WTC11 (cell line): Measurements from ENCODE around the gene SOX15. TPM values are rescaled to one million over a fixed set of nuclear protein-coding genes. Genes with fewer than 3 reads are reported as not detected.

Experiments
- ATF1 ChIP-seq: sonication (generic); formaldehyde crosslinking; IDR thresholded peaks from 2 replicates; pipeline ENCODE4 v1.8.1; 2023; ENCODE audit warnings: mild to moderate bottlenecking, moderate library complexity, missing genetic modification reagents
- CREB1 ChIP-seq: sonication (generic); formaldehyde crosslinking; IDR thresholded peaks from 2 replicates; pipeline ENCODE4 v1.8.0; 2023; ENCODE audit warnings: mild to moderate bottlenecking, missing genetic modification reagents
- CREM ChIP-seq: sonication (generic); formaldehyde crosslinking; IDR thresholded peaks from 2 replicates; pipeline ENCODE4 v1.8.1; 2022; ENCODE audit warnings: mild to moderate bottlenecking, missing genetic modification reagents, moderate library complexity
- EMX1 ChIP-seq: fragments of 250-450 bp; sonication (Bioruptor Pico); IDR thresholded peaks from 2 replicates; pipeline ENCODE4 v1.8.0; 2021; ENCODE audit warnings: mild to moderate bottlenecking
- FOXJ3 ChIP-seq: sonication (generic); formaldehyde crosslinking; IDR thresholded peaks from 2 replicates; pipeline ENCODE4 v1.9.0; 2021; ENCODE audit warnings: missing genetic modification reagents, mild to moderate bottlenecking, borderline replicate concordance
- JAZF1 ChIP-seq: fragments of 250-450 bp; sonication (Bioruptor Pico); IDR thresholded peaks from 2 replicates; pipeline ENCODE4 v1.9.0; 2021; ENCODE audit warnings: moderate library complexity, mild to moderate bottlenecking, inconsistent platforms
- JUN ChIP-seq: sonication (generic); formaldehyde crosslinking; IDR thresholded peaks from 2 replicates; pipeline ENCODE4 v1.8.0; 2023; ENCODE audit warnings: mild to moderate bottlenecking, missing genetic modification reagents
- RELA ChIP-seq: sonication (generic); formaldehyde crosslinking; IDR thresholded peaks from 2 replicates; pipeline ENCODE4 v1.8.1; 2022; ENCODE audit warnings: missing genetic modification reagents, mild to moderate bottlenecking, borderline replicate concordance
- SMAD3 ChIP-seq: sonication (generic); formaldehyde crosslinking; IDR thresholded peaks from 2 replicates; pipeline ENCODE4 v1.8.0; 2022; ENCODE audit warnings: missing genetic modification reagents, mild to moderate bottlenecking, borderline replicate concordance
- ZNF121 ChIP-seq: sonication (generic); formaldehyde crosslinking; IDR thresholded peaks from 2 replicates; pipeline ENCODE4 v1.8.0; 2023; ENCODE audit warnings: missing genetic modification reagents
- ZNF317 ChIP-seq: sonication (generic); formaldehyde crosslinking; IDR thresholded peaks from 2 replicates; pipeline ENCODE4 v1.8.1; 2023; ENCODE audit warnings: low read depth, mild to moderate bottlenecking, moderate library complexity, missing genetic modification reagents, borderline replicate concordance
- total RNA-seq: library from RNA; stranded (reverse); gene quantifications from 3 replicates; pipeline ENCODE4 v1.2.3, GENCODE V29; 2021
- TF ChIP-seq, protein P1 (sequence below): sonication (generic); formaldehyde crosslinking; IDR thresholded peaks from 2 replicates; pipeline ENCODE4 v1.8.1; 2023; ENCODE audit warnings: mild to moderate bottlenecking, missing genetic modification reagents, borderline replicate concordance
- TF ChIP-seq, protein P2 (sequence below): fragments of 250-450 bp; sonication (Bioruptor Pico); IDR thresholded peaks from 2 replicates; pipeline ENCODE4 v1.9.0; 2021; ENCODE audit warnings: mild to moderate bottlenecking
- TF ChIP-seq, protein P3 (sequence below): sonication (generic); formaldehyde crosslinking; IDR thresholded peaks from 2 replicates; pipeline ENCODE4 v1.8.0; 2022; ENCODE audit warnings: mild to moderate bottlenecking, missing genetic modification reagents
- TF ChIP-seq, protein P4 (sequence below): fragments of 250-450 bp; sonication (Bioruptor Pico); IDR thresholded peaks from 2 replicates; pipeline ENCODE4 v1.8.0; 2021; ENCODE audit warnings: mild to moderate bottlenecking
- TF ChIP-seq, protein P5 (sequence below): fragments of 250-450 bp; sonication (Bioruptor Pico); conservative IDR thresholded peaks from 2 replicates; pipeline ENCODE4 v1.9.0; 2021; ENCODE audit warnings: mild to moderate bottlenecking
- TF ChIP-seq, protein P6 (sequence below): sonication (generic); formaldehyde crosslinking; IDR thresholded peaks from 2 replicates; pipeline ENCODE4 v1.8.1; 2023; ENCODE audit warnings: mild to moderate bottlenecking, moderate library complexity, missing genetic modification reagents
- TF ChIP-seq, protein P7 (sequence below): sonication (generic); formaldehyde crosslinking; IDR thresholded peaks from 2 replicates; pipeline ENCODE4 v1.8.0; 2022; ENCODE audit warnings: mild to moderate bottlenecking, missing genetic modification reagents
- TF ChIP-seq, protein P8 (sequence below): sonication (generic); formaldehyde crosslinking; IDR thresholded peaks from 2 replicates; pipeline ENCODE4 v1.8.1; 2023; ENCODE audit warnings: mild to moderate bottlenecking, missing genetic modification reagents
- TF ChIP-seq, protein P9 (sequence below): sonication (generic); formaldehyde crosslinking; IDR thresholded peaks from 2 replicates; pipeline ENCODE4 v1.8.1; 2023; ENCODE audit warnings: mild to moderate bottlenecking, missing genetic modification reagents, moderate library complexity
- TF ChIP-seq, protein P10 (sequence below): fragments of 250-450 bp; sonication (Bioruptor Pico); IDR thresholded peaks from 2 replicates; pipeline ENCODE4 v1.9.0; 2021; ENCODE audit warnings: moderate library complexity, mild to moderate bottlenecking, inconsistent platforms, borderline replicate concordance

SOX15 gene
- total RNA-seq, 1 experiment from 2014 or later = 19.9 TPM

DNA sequence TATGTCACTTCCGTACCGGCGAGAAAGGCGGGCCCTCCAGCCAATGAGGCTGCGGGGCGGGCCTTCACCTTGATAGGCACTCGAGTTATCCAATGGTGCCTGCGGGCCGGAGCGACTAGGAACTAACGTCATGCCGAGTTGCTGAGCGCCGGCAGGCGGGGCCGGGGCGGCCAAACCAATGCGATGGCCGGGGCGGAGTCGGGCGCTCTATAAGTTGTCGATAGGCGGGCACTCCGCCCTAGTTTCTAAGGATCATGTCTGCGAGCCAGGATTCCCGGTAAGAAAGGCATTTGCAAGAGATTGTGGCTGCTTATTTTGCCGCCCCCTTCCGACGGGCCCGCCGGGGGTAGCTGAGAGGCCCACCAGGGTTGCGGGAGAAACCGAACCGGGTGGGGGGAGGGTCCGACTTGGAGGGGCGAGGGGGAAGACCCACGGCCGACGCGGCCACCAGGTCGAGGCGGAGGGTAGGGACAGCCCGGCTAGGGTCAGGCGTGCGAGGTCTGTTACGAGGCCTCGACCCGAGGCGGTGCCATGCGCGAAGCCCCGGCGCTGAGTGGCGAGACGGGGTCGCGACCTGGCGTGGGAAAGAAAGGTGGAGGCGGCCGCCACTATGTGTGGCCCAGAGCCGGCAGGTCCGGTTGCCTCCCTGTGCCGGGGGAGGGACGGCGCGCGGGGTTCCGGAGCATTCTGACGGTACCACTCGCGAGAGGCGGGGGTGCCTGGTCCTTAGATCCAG, 17.1 kb downstream of the SOX15 start (continued):
- TF ChIP-seq, protein P1, sequence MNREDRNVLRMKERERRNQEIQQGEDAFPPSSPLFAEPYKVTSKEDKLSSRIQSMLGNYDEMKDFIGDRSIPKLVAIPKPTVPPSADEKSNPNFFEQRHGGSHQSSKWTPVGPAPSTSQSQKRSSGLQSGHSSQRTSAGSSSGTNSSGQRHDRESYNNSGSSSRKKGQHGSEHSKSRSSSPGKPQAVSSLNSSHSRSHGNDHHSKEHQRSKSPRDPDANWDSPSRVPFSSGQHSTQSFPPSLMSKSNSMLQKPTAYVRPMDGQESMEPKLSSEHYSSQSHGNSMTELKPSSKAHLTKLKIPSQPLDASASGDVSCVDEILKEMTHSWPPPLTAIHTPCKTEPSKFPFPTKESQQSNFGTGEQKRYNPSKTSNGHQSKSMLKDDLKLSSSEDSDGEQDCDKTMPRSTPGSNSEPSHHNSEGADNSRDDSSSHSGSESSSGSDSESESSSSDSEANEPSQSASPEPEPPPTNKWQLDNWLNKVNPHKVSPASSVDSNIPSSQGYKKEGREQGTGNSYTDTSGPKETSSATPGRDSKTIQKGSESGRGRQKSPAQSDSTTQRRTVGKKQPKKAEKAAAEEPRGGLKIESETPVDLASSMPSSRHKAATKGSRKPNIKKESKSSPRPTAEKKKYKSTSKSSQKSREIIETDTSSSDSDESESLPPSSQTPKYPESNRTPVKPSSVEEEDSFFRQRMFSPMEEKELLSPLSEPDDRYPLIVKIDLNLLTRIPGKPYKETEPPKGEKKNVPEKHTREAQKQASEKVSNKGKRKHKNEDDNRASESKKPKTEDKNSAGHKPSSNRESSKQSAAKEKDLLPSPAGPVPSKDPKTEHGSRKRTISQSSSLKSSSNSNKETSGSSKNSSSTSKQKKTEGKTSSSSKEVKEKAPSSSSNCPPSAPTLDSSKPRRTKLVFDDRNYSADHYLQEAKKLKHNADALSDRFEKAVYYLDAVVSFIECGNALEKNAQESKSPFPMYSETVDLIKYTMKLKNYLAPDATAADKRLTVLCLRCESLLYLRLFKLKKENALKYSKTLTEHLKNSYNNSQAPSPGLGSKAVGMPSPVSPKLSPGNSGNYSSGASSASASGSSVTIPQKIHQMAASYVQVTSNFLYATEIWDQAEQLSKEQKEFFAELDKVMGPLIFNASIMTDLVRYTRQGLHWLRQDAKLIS = 0 out of 2 replicates have a peak, but pooled peaks have one; percentile 85
- TF ChIP-seq, protein P2, sequence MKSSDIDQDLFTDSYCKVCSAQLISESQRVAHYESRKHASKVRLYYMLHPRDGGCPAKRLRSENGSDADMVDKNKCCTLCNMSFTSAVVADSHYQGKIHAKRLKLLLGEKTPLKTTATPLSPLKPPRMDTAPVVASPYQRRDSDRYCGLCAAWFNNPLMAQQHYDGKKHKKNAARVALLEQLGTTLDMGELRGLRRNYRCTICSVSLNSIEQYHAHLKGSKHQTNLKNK (CRISPR knock-in tag) = peak; percentile 33; the same call in 1 of the 2 replicates
- TF ChIP-seq, protein P3, sequence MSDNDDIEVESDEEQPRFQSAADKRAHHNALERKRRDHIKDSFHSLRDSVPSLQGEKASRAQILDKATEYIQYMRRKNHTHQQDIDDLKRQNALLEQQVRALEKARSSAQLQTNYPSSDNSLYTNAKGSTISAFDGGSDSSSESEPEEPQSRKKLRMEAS = no peak; the same call in 1 of the 2 replicates
- TF ChIP-seq, protein P4, sequence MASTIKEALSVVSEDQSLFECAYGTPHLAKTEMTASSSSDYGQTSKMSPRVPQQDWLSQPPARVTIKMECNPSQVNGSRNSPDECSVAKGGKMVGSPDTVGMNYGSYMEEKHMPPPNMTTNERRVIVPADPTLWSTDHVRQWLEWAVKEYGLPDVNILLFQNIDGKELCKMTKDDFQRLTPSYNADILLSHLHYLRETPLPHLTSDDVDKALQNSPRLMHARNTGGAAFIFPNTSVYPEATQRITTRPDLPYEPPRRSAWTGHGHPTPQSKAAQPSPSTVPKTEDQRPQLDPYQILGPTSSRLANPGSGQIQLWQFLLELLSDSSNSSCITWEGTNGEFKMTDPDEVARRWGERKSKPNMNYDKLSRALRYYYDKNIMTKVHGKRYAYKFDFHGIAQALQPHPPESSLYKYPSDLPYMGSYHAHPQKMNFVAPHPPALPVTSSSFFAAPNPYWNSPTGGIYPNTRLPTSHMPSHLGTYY (CRISPR knock-in tag) = peak; percentile 91
- TF ChIP-seq ATF1 (CRISPR knock-in tag) (no peak), EMX1 (CRISPR knock-in tag) (peak; percentile 96), CREM (CRISPR knock-in tag) (peak; percentile 95), FOXJ3 (CRISPR knock-in tag) (0 out of 2 replicates have a peak, but pooled peaks have one; percentile 41), ZNF121 (CRISPR knock-in tag) (no peak), JAZF1 (CRISPR knock-in tag) (no peak), CREB1 (CRISPR knock-in tag) (no peak; the same call in 1 of the 2 replicates), JUN (CRISPR knock-in tag) (peak; percentile 56; the same call in 1 of the 2 replicates), RELA (CRISPR knock-in tag) (no peak), SMAD3 (peak; percentile 9; the same call in 1 of the 2 replicates), ZNF317 (no peak)
- TF ChIP-seq, protein P5, sequence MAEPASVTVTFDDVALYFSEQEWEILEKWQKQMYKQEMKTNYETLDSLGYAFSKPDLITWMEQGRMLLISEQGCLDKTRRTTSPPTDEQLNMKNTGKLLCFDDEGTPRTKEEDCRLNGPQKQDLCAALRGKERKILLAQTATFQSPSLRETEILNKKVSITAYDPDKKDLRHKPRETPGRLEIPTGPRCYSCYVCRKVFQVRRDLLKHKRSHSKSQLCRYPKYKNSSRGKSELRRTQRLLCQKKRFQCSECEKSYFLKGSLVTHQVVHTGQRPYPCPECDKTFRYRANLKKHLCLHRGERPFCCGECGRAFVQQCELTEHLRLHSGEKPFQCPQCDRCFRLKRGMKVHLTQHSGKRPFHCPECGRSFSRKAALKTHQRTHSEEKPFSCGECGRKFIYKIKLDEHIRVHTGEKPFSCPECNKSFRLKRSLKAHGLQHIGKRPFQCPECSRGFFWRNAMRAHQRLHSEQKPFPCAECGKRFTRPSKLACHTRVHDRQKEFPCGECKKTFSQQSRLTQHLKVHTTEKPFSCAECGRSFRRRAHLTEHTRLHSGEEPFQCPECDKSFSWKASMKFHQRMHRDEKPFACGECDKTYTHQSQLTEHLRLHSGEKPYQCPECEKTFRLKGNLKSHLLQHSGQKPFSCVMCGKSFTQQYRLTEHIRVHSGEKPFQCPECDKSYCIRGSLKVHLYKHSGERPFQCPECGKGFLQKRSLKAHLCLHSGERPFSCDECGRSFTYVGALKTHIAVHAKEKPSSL = peak; percentile 86; the same call in 1 of the 2 replicates
- TF ChIP-seq, protein P6, sequence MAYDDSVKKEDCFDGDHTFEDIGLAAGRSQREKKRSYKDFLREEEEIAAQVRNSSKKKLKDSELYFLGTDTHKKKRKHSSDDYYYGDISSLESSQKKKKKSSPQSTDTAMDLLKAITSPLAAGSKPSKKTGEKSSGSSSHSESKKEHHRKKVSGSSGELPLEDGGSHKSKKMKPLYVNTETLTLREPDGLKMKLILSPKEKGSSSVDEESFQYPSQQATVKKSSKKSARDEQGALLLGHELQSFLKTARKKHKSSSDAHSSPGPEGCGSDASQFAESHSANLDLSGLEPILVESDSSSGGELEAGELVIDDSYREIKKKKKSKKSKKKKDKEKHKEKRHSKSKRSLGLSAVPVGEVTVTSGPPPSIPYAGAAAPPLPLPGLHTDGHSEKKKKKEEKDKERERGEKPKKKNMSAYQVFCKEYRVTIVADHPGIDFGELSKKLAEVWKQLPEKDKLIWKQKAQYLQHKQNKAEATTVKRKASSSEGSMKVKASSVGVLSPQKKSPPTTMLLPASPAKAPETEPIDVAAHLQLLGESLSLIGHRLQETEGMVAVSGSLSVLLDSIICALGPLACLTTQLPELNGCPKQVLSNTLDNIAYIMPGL (CRISPR knock-in tag) = peak; percentile 59
- TF ChIP-seq, protein P7, sequence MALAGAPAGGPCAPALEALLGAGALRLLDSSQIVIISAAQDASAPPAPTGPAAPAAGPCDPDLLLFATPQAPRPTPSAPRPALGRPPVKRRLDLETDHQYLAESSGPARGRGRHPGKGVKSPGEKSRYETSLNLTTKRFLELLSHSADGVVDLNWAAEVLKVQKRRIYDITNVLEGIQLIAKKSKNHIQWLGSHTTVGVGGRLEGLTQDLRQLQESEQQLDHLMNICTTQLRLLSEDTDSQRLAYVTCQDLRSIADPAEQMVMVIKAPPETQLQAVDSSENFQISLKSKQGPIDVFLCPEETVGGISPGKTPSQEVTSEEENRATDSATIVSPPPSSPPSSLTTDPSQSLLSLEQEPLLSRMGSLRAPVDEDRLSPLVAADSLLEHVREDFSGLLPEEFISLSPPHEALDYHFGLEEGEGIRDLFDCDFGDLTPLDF (CRISPR knock-in tag) = peak; percentile 74
- TF ChIP-seq, protein P8, sequence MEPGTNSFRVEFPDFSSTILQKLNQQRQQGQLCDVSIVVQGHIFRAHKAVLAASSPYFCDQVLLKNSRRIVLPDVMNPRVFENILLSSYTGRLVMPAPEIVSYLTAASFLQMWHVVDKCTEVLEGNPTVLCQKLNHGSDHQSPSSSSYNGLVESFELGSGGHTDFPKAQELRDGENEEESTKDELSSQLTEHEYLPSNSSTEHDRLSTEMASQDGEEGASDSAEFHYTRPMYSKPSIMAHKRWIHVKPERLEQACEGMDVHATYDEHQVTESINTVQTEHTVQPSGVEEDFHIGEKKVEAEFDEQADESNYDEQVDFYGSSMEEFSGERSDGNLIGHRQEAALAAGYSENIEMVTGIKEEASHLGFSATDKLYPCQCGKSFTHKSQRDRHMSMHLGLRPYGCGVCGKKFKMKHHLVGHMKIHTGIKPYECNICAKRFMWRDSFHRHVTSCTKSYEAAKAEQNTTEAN (CRISPR knock-in tag) = peak; percentile 57; the same call in 1 of the 2 replicates
- TF ChIP-seq, protein P9, sequence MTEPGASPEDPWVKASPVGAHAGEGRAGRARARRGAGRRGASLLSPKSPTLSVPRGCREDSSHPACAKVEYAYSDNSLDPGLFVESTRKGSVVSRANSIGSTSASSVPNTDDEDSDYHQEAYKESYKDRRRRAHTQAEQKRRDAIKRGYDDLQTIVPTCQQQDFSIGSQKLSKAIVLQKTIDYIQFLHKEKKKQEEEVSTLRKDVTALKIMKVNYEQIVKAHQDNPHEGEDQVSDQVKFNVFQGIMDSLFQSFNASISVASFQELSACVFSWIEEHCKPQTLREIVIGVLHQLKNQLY (CRISPR knock-in tag) = peak; percentile 62; the same call in 1 of the 2 replicates
- TF ChIP-seq, protein P10, sequence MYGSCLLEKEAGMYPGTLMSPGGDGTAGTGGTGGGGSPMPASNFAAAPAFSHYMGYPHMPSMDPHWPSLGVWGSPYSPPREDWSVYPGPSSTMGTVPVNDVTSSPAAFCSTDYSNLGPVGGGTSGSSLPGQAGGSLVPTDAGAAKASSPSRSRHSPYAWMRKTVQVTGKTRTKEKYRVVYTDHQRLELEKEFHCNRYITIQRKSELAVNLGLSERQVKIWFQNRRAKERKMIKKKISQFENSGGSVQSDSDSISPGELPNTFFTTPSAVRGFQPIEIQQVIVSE (CRISPR knock-in tag) = no peak
